Stimulated activated naive CD4-positive, alpha-beta T cell treated with Interleukin-2 at 50 U/mL for 16 hours (primary cell): ENCODE results near the gene AKAP13.
A peak's percentile ranks its signal among the peaks of the same experiment; 100 is the strongest.
"Not testable (repeated sequence)": the region's sequence is repeated elsewhere in the genome, so short reads cannot be mapped to it uniquely, and the experiment has no call there.

Experiments used
- DNase-seq: peaks from one replicate; lab custom pipeline; 2025; lab: John Stamatoyannopoulos, UW

The AKAP13 gene

DNA sequence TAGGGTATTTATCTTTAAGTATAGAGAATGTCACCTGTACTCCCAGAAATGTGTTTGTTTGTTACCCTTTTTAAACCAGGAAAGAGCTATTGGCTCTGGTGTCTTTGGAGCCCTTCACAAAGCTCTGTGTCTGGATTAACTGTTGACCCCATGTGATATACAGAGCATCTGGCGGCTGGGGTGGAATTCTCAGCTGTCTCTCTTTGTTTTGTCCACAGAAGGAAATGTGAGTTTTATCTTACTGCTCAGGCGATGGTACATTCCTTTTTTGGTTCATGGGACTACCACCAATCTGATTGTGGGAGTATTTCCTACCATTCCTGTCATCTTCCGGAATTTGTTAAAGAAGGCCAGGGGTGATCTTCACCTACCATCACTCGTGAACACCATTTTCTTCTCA, 120.3 kb downstream of the AKAP13 start:
- no peak for DNase-seq

DNA sequence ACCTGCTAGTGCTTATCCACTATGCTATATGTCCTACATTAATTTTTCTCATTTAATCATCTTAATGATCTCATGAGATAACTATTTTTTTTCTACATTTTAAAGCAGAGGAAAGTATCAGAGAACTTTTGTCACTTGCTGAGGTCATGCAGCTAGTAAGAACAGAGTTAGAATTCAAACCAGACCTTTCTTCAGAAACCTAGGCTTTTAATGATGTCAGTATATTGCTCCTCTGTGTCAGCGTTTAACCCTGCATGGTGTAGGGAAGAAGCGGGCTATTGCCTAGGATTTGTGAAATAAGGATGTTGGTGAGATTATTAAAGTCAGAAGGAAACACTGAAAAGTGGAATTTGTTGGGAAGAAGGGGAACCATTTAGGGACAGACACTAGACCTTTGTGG, 121.2 kb downstream of the AKAP13 start:
- DNase-seq = no peak

DNA sequence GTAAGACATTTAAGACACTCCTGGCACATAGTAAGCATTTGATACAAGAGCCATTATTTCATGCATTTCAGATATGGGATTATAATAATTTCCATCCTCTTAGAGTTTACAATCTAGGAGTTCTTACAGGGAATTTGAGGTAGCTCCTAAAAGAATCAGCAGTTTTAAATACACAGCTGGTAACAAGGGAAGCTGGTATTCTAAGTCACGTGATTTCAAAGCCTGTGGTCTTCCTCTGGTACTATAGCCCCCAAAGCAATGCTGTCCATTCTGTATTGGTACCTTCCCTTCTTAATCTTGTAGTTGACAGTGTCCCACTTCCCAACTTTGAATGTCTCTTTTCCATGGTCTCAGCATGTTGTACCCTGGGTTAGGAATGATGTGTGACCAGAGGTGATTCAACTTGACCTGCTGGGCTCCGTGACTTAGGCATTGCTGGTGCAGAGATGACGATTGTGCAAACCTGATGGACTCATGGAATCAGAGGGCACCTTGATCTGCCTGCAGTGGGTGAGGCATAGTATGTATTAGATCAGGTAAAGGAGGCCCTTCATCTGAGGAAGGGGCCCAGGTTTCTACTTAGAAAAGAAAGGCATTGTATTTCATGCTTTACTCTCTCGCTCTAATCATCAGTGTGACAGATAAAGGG, 122.9 kb downstream of the AKAP13 start:
- no peak for DNase-seq

DNA sequence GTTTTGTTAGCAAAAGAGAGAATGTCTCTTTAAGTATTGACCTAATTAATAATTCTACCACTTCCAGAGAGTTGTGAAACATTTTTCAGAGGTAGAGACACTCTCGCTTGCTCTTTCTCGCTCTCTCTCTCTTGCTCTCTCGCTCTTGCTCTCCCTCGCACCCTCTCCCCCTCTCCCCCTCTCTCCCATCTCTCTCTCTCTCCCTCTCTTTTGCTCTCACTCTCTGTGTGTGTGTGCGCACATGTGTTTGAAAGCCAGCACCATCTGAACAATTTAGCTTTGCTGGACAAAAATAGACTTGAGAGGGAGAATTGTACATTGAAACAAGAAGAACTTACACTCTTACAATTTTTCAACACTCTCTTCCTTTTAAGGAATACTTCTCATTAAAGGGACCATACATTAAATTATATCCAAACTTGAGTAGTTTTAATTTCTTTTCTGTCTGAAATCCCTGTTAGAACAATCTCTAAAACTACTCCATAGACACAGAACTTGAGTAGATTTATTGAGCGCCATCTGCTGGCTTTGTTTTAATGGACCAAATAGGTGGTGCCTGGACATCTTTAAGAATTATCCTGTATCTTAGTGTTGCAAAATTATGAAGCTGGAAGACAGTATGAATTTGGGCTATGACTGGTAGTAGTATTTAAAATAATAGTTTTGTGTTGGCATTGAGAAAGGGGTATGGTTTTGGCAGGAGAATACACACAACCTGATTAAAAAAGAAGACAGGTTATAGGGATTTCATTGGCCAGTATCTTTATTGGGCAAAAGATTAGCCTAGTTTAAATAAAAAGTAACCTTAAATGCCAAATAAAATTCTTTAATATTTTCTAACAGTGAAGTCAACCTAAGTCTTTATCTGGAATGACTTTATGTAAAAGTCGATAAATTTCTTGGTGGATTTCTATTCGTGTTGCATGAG, 124.6 kb downstream of the AKAP13 start:
- DNase-seq = peak; percentile 17

DNA sequence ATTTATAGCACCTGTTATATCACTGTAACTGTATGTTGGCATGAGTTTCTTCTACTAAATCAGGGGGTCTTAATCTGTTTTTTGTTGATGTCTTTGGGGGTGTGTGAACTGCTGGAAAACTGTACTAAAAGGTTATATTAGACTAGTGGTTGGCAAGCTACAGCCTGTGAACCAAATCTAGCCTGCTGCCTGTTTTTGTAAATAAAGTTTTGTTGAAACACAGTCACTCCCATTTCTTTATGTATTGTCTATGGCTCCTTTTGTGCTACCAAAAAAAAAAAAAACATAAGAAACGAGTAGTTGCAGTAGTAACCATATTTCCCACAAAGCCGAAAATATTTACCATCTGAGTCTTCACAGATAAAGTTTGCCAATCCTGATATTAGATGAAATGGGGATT, 126.7 kb downstream of the AKAP13 start:
- DNase-seq = no peak

DNA sequence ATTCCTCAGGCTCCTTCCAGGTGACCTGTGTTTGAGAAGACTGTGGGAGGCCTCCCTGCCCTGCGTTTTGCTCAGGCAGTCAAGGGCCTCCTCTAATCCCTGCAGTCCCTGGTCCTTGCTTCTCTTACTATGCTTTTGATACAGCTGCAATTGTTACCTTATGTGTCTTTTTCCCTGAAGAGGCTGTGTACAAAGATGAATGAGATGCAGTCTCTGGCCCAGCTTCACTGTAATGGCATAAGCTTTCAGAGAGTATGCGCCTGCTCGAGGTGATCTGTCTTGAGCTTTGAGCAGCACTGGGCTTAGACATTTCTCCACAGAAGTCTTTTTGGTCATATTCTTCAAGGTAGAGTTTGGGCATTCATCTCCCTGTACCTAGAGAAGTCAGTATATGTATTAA, 129.6 kb downstream of the AKAP13 start:
- DNase-seq = no peak

DNA sequence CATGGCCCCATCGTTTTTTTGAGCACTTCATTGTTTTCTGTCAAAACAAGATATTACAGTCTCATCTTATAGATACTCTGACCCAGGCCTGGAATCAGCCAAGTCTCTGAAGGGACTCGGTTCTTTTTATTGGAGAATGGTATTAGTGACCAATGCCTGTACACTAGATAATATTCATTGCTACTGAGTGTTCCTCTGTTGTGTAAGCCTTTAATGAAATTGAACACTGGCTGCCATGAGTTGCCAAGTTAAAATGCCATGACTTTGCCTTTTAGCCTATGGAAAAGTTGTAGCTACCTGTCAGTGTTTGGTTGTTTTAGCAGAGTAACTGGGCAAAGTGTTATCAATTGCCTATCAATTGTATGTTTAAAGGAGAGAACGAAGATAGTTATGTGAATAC, 134.0 kb downstream of the AKAP13 start:
- no peak for DNase-seq

DNA sequence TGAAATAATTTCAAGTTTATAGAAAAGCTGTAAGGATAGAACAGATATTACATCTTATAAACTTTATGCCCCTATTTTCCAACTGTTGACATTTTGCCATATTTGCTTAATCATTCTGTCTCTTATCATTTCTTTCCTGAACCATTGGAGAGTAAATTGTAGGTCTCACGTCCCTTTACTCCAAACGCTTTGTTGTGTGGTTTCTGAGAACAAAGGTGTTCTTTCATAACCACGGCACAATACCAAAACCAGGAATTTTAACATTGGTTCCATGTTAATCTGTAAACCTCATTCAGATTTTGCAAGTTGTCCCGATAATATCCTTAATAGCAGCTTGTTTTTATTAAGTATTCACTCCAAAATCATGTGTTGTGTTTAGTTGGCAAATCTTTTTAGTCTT, 134.8 kb downstream of the AKAP13 start:
- DNase-seq = no peak

DNA sequence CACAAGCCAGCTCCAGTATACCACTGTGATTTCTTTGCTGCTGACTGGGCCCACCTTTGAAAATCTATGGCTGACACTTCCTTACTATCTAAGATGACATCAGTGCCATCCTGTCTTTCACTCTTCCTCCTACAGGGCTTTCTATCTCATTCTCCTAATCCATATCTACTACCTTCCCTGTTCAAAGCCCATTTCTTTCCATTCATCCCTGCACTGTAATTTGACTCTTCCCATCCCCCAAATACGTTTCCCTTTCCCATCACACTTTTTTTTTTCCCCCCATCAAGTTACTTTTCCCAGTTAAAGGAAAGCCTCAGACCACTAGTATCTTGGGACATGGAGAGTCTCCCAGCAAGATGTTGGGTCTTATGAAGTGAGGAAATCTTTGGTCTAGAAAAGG, 136.7 kb downstream of the AKAP13 start:
- DNase-seq = no peak

DNA sequence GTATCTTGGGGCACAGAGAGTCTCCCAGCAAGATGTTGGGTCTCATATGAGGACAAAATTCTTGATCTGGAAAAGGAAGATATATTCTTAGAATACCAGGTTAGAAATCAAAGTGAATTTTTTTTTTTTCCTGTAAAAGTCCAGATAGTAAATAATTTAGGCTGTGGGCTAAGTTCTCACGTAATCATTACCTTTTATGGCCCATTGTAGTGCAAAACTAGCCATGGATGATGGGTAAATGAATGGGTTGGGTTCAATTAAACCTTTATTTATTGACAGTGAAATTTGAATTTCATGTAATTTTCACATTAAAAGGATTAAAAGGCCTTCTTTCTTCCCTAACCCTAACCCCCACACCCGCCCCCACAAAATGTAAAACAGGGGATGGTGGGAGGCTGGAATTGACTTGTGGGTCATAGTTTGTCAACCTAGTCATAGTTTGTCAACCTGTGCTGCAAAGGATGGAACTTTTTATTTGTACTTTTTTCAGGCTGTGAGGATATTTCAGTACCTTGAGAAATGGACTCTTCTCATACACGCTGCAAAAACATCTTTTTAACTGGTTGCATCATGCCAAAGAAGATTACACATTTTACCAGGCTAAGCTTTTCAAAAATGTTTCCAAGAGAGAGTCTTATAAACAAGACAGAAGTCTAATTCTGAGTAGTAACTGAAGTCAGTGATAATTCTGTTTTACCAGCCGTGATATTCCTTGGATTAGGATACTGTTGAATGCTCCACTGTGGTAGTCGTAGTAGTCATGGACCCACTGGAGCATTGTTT, 138.8 kb downstream of the AKAP13 start:
- DNase-seq = no peak

DNA sequence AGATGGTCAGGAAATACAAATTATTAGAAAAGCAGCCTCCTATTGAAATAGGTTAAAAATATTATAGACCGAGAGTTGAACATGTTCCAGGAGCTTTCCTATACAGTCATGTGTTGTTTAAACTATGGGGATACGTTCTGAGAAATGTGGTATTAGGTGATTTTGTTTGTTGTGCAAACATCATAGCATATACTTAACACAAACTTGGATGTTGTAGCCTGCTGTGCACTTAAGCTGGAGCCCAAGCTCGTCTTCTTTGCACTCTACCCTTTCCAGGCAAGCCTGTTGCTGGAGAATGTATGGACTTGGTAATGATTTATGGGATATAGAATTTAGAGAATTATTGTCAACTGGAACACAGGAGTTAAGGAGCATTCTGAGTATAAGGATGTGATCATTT, 140.2 kb downstream of the AKAP13 start:
- no peak for DNase-seq

DNA sequence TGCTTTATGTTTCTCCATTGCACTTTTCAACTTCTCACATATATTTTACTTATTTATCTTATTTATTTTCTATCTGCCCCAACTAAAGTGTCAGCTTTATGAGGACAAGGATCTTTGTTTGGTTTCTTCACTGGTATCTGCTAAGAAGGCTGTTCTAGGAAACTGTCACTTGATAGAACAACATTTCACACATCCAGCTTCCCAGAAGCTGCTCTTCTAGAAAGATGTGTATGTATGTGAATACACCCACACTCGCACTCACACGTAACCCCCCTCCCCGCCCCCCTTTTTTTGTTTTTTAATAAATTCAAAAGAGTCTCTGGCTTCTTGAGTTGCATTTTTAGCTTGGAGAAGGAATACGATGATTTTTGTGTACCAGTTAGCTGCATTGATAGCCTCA, 143.1 kb downstream of the AKAP13 start:
- DNase-seq = no peak

DNA sequence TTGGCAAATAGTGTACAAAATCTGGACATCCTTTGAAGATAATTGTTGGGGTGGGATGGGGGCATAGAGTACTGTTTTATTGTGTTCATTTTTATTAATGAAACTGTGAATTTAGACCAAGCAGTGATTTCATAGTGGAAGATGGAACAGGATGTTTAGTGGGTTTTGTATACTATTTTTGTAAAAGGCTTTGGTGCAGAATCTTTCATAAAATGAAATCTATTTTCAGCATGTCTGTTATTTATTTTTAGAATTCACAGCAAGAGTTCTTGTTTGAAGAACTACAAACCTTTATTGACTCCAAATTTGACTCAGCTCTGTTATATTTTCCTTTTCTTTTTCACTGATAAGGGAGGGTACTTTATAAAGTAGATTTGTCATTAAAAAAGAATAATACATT, 145.4 kb downstream of the AKAP13 start:
- DNase-seq = no peak

DNA sequence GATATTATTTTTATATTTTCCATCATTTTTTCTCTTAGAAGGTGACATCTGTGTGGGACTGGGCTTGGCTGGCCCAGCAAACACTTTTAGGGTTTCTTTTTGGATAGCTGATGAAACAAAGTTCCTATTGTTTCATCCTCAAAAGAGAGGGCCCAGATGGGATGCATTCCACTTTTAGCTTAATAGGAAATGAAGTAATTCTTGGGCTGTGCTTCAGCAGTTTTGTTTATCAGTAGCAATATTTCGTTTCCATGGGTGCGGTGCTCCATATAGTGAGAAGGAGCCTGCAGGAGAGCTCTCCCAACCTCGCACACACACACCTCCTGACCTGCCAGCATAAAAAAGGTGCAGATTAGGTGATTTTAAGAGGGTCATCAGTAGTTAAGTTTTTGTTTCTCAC, 147.5 kb downstream of the AKAP13 start:
- no peak for DNase-seq

DNA sequence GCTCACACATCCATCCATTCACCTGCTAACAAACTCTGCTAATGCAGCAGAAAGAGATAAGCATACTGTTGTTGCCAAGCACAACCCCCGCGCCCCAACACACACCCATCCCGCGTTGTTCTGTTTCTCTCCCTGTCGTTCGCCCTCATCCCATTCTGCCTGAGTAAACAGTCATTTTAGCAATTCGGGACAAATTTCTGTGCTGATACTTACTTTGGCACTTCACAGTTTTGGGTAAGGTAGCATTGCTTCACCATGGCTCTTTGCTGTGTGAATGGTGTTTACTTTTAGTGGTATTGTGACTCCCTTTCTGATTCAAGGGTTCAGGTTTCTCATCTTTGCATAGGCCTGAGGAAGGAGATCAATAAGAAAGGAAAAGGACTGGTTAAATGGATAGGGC, 149.7 kb downstream of the AKAP13 start:
- DNase-seq = no peak

DNA sequence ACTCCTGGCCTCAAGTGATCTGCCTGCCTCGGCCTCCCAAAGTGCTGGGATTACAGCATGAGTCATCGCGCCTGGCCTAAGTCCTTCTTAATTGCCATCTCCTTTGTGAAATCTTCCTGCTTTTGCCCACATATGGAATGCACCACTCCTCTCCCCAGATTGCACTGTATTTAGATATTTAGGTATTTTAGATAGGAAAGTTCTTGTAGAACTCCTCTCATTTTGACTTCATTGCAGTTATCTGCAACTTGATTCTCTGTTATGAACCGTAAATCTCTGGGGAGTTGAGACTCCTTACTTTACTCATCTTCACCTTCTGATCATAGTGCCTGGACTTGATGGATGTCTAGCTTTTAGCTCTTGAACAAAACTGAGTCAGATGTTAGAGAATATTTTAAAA, 150.7 kb downstream of the AKAP13 start:
- no peak for DNase-seq

DNA sequence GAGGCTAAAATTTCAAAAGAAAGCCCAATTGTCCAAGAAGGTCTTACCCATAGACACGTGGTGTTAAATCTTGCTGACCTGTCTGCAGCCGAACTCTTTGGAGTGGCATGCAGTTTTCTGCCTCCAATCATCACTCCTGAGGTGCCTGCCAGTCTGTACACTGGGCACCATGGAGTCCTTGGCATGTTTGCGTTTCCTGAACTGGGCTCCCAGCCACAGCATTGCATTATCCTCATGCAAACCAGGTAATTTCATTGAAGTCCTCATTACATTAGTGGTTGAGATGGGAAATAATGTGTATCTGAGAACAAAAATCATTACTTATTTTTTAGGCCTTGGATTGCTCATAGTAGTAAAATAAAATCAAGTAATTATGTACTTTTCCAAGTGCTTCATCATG, 152.3 kb downstream of the AKAP13 start:
- DNase-seq = no peak

DNA sequence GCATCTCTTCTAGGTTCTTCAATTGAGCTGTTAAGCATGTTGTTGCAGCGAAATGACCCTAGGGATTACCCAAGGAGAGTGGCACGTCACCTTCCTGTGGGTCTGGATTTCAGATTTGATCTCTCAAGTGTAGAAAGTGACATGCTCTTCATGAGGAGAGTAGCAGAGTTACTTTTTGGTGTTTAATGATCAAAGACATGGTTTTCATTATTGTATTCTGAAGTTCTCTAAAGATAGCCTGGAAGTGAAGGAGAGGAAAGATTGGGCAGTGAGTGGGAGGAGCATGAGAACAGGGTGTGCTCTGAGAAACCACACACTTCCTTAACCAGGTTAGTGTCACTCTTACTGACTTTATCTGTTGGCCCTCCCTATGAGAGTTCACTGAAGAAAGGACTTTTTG, 153.6 kb downstream of the AKAP13 start:
- DNase-seq = no peak

DNA sequence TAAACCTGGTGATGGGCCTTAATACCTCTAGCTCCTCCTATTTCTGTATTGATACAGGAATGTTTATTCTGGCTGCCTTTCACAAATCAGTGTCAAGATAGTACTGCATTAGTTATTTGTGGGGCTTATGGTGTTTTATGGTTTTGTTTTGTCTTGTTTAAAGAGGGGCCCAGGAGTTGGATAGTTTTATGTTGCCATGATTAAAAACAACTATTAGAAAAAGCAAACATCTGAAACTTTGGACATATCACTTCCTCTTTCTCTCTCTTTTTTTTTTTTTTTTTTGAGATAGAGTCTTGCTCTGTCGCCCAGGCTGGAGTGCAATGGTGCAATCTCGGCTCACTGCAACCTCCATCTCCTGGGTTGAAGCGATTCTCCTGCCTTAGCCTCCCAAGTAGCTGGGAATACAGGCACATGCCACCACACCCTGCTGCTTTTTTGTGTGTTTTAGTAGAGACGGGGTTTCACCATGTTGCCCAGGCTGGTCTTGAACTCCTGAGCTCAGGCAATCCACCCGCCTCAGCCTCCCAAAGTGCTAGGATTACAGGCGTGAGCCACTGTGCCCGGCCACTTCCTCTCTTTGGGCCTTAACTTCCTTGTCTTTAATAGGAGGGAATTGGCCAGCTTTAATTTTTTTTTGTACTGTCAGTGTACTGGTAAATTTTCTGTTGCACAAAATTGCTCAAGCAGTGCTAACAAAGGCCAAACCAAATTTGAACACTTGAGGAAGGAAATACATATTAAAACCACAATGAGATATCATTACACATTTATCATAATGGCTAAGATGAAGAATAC, 155.3 kb downstream of the AKAP13 start:
- not testable (repeated sequence) for DNase-seq

DNA sequence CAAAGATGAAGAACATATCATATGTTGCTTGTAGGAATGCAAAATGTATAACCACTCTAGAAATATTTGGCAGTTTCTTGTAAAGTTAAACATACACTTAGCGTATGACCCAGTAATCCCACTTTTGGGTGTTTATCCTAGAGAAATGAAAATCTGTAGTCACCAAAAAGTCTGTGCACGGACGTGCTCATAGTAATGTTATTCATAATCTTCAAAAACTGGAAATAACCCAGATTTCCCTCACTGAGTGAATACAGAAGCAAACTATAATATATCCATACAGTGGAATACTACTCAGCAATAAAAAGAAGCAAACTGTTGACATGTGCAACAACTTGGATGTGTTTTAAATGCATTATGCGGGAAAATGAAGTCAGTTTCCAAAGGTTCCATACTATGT, 155.9 kb downstream of the AKAP13 start:
- DNase-seq = no peak

DNA sequence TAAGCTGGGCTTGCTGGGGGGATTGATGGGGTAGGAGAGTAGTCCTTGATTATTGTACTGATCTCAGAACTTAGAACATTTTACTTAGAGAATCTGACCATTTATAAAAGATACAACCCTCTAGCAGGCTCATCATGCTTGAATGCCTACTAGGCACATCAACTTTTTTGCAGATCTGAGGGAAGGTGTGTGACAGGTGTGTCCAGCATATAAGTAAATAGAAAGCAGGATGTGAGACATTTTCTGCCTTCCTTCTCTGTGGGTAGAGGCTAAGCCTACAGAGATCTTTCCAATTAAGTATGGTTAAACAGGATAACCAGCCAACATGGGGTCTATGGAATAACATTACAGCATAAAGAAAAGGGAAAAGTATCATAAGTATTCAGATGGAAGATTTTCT, 159.1 kb downstream of the AKAP13 start:
- DNase-seq = no peak
